IMR-90 (cell line): ENCODE results near the gene CITED4. TPM values are rescaled to one million over a fixed set of nuclear protein-coding genes. Genes with fewer than 3 reads are reported as not detected.

Experiments used
- ATAC-seq: fragments of 200-7000 bp; cut with Tn5 transposase; 2 replicates; pipeline ENCODE4 v1.9.1; 2020; ENCODE audit warnings: low read depth, mild to moderate bottlenecking, moderate library complexity
- BruUV-seq: library from RNA; stranded (reverse); fragments of 400-500 nt; replicated peaks from 2 replicates; lab custom pipeline; 2021; lab: Mats Ljungman, UMichigan
- CTCF ChIA-PET: fragments of 300-600 bp; formaldehyde crosslinking; extraction: SDS; loops from one replicate; lab custom pipeline; 2021; ENCODE audit warnings: antibody characterized with exemption; lab: Yijun Ruan, JAX
- POLR2A ChIA-PET: fragments of 300-600 bp; sonication (Branson Sonifier 250); formaldehyde crosslinking; loops from one replicate; lab custom pipeline; 2022; ENCODE audit warnings: antibody characterized with exemption; ENCODE audit not compliant: unreplicated experiment; lab: Charles Lee
- DNase-seq: peaks from one replicate; pipeline ENCODE4 v3.0.0; 2013
- H2AFZ ChIP-seq: replicated peaks from 2 replicates; pipeline ENCODE3; 2013; ENCODE audit warnings: low read length, mild to moderate bottlenecking; ENCODE audit not compliant: poor library complexity
- H2AK5ac ChIP-seq: 2 replicates; pipeline ENCODE4 v1.6.1; 2013; ENCODE audit warnings: low read depth, low read length, inconsistent platforms
- H2AK9ac ChIP-seq: replicated peaks from 2 replicates; pipeline ENCODE3; 2013; ENCODE audit warnings: mild to moderate bottlenecking, low read depth, low read length, moderate library complexity; ENCODE audit not compliant: poor library complexity
- H2BK120ac ChIP-seq: 2 replicates; pipeline ENCODE4 v1.6.1; 2013; ENCODE audit warnings: low read depth, low read length, inconsistent platforms
- H2BK15ac ChIP-seq: 3 replicates; pipeline ENCODE4 v1.6.1; 2013; ENCODE audit warnings: low read depth, low read length, inconsistent platforms
- H2BK20ac ChIP-seq: 2 replicates; pipeline ENCODE4 v1.6.1; 2013; ENCODE audit warnings: low read depth, mild to moderate bottlenecking, inconsistent platforms, low read length, moderate library complexity
- H2BK5ac ChIP-seq: 2 replicates; pipeline ENCODE4 v1.6.1; 2013; ENCODE audit warnings: mild to moderate bottlenecking, low read depth, low read length, inconsistent platforms; ENCODE audit not compliant: poor library complexity, severe bottlenecking
- H3K14ac ChIP-seq: replicated peaks from 2 replicates; pipeline ENCODE4 v1.6.1; 2013; ENCODE audit warnings: low read depth, low read length, inconsistent platforms
- H3K18ac ChIP-seq: 2 replicates; pipeline ENCODE4 v1.6.1; 2013; ENCODE audit warnings: low read depth, low read length, control low read depth
- H3K23ac ChIP-seq: 2 replicates; pipeline ENCODE4 v1.6.1; 2013; ENCODE audit warnings: low read depth, low read length, inconsistent platforms
- H3K27ac ChIP-seq: 2 replicates; pipeline ENCODE4 v1.5.1; 2013; ENCODE audit warnings: mild to moderate bottlenecking, control low read depth, low read length; ENCODE audit not compliant: insufficient read depth
- H3K27me3 ChIP-seq: 2 replicates; pipeline ENCODE4 v1.6.1; 2013; ENCODE audit warnings: low read length; ENCODE audit not compliant: control insufficient read depth, insufficient read depth
- H3K36me3 ChIP-seq: 2 replicates; pipeline ENCODE4 v1.6.1; 2013; ENCODE audit warnings: low read length, mixed read lengths; ENCODE audit not compliant: control insufficient read depth, insufficient read depth
- H3K4ac ChIP-seq: 2 replicates; pipeline ENCODE4 v1.6.1; 2013; ENCODE audit warnings: low read depth, low read length, inconsistent platforms
- H3K4me1 ChIP-seq: 2 replicates; pipeline ENCODE4 v1.6.1; 2013; ENCODE audit warnings: low read length, mixed read lengths; ENCODE audit not compliant: control insufficient read depth, insufficient read depth
- H3K4me2 ChIP-seq: 2 replicates; pipeline ENCODE4 v1.6.1; 2013; ENCODE audit warnings: low read depth, mild to moderate bottlenecking, control low read depth, low read length, moderate library complexity
- H3K4me3 ChIP-seq: 2 replicates; pipeline ENCODE4 v1.5.1; 2013; ENCODE audit warnings: low read depth, mild to moderate bottlenecking, control low read depth, low read length, moderate library complexity; ENCODE audit not compliant: insufficient read depth
- H3K56ac ChIP-seq: 2 replicates; pipeline ENCODE4 v1.6.1; 2013; ENCODE audit warnings: low read length, inconsistent platforms; ENCODE audit not compliant: insufficient read depth; ENCODE audit errors: extremely low read depth
- H3K79me1 ChIP-seq, 2 experiments: 2 replicates each; pipeline ENCODE4 v1.6.1; 2013; ENCODE audit warnings: low read length in 2 of 2, inconsistent platforms in 1 of 2, low read depth in 1 of 2
- H3K9ac ChIP-seq: 2 replicates; pipeline ENCODE4 v1.6.1; 2013; ENCODE audit warnings: low read depth, low read length, control low read depth
- H3K9me1 ChIP-seq: 2 replicates; pipeline ENCODE4 v1.6.1; 2013; ENCODE audit warnings: low read length, inconsistent platforms; ENCODE audit not compliant: insufficient read depth
- H3K9me3 ChIP-seq: 2 replicates; pipeline ENCODE4 v1.6.1; 2013; ENCODE audit warnings: low read length; ENCODE audit not compliant: control insufficient read depth, insufficient read depth
- H4K20me1 ChIP-seq: 2 replicates; pipeline ENCODE4 v1.6.1; 2013; ENCODE audit warnings: low read length, inconsistent platforms; ENCODE audit not compliant: insufficient read depth
- H4K5ac ChIP-seq: 2 replicates; pipeline ENCODE4 v1.6.1; 2013; ENCODE audit warnings: mild to moderate bottlenecking, low read depth, low read length, control low read depth
- H4K8ac ChIP-seq, 2 experiments: 2 replicates each; pipeline ENCODE4 v1.6.1; 2013; ENCODE audit warnings: low read depth in 2 of 2, low read length in 2 of 2, control low read depth in 1 of 2, inconsistent platforms in 1 of 2
- H4K91ac ChIP-seq: 2 replicates; pipeline ENCODE4 v1.6.1; 2013; ENCODE audit warnings: low read depth, low read length, inconsistent platforms; ENCODE audit not compliant: insufficient read depth
- BHLHE40 ChIP-seq: fragments of 150-350 bp; IDR thresholded peaks from 2 replicates; pipeline ENCODE4 v1.6.1; 2016; ENCODE audit warnings: mild to moderate bottlenecking, low read depth, low read length
- CEBPB ChIP-seq: IDR thresholded peaks from 2 replicates; pipeline ENCODE4 v1.6.1; 2012; ENCODE audit warnings: low read depth, low read length, improper control_type of control experiment
- CHD1 ChIP-seq: IDR thresholded peaks from 2 replicates; pipeline ENCODE4 v1.6.1; 2012; ENCODE audit warnings: low read depth, low read length, improper control_type of control experiment
- FOS ChIP-seq: fragments of 150-350 bp; IDR thresholded peaks from 2 replicates; pipeline ENCODE4 v1.6.1; 2016; ENCODE audit warnings: low read depth, low read length
- MAFK ChIP-seq: IDR thresholded peaks from 2 replicates; pipeline ENCODE4 v1.6.1; 2012; ENCODE audit warnings: low read depth, low read length, improper control_type of control experiment
- MAZ ChIP-seq: IDR thresholded peaks from 2 replicates; pipeline ENCODE4 v1.6.1; 2012; ENCODE audit warnings: low read depth, mild to moderate bottlenecking, low read length, improper control_type of control experiment, moderate library complexity, borderline replicate concordance
- MXI1 ChIP-seq: IDR thresholded peaks from 2 replicates; pipeline ENCODE4 v1.6.1; 2012; ENCODE audit warnings: low read depth, mild to moderate bottlenecking, low read length, moderate library complexity, borderline replicate concordance
- NFE2L2 ChIP-seq: fragments of 150-350 bp; IDR thresholded peaks from 2 replicates; pipeline ENCODE4 v1.6.1; 2016; ENCODE audit warnings: low read depth, mild to moderate bottlenecking, low read length
- POLR2A ChIP-seq: IDR thresholded peaks from 2 replicates; pipeline ENCODE4 v1.6.1; 2012; ENCODE audit warnings: mild to moderate bottlenecking, low read depth, low read length
- RAD21 ChIP-seq: IDR thresholded peaks from 2 replicates; pipeline ENCODE4 v1.6.1; 2012; ENCODE audit warnings: low read length, improper control_type of control experiment
- RCOR1 ChIP-seq: IDR thresholded peaks from 2 replicates; pipeline ENCODE4 v1.6.1; 2012; ENCODE audit warnings: mild to moderate bottlenecking, low read length, improper control_type of control experiment; ENCODE audit not compliant: insufficient replicate concordance
- RFX5 ChIP-seq: IDR thresholded peaks from 2 replicates; pipeline ENCODE4 v1.8.0; 2012; ENCODE audit warnings: low read depth, mild to moderate bottlenecking, low read length, moderate library complexity
- SMC3 ChIP-seq: fragments of 150-350 bp; IDR thresholded peaks from 2 replicates; pipeline ENCODE4 v1.6.1; 2016; ENCODE audit warnings: low read depth, mild to moderate bottlenecking, antibody characterized with exemption, low read length, moderate library complexity
- WGBS, 2 experiments: methylation state at CpG; one replicate each; pipeline versions ENCODE4 v1.1.5 to v1.1.7; 2013; ENCODE audit warnings: missing lambda C conversion rate in 2 of 2; ENCODE audit not compliant: insufficient read length in 1 of 2; ENCODE audit errors: extremely low coverage in 2 of 2; 5-methylcytosine and 5-hydroxymethylcytosine counted together
- dilution Hi-C: fragments of 300-500 bp; cut with HindIII; formaldehyde crosslinking; loops from one replicate; pipeline ENCODE4 v1.14.3; 2018; ENCODE audit warnings: low sequenced_read_pairs; ENCODE audit not compliant: unreplicated experiment
- in situ Hi-C: fragments of 300-500 bp; cut with MboI; formaldehyde crosslinking; loops from 3 replicates; pipeline ENCODE4 v1.14.3; 2019; ENCODE audit warnings: low sequenced_read_pairs, inconsistent platforms, mixed read lengths
- intact Hi-C: fragments of 100-400 bp; cut with micrococcal nuclease; formaldehyde crosslinking; loops from 2 replicates; pipeline ENCODE4 v1.10.0; 2022
- polyA plus RNA-seq, 3 experiments: library from polyadenylated mRNA; depleted of rRNA; stranded (reverse); fragments of >200 nt; gene quantifications; 2 replicates each; pipeline ENCODE4 v1.2.3, GENCODE V29; 2012; ENCODE audit warnings: low replicate concordance in 1 of 3
- total RNA-seq: library from RNA; depleted of rRNA; stranded (reverse); fragments of >200 nt; gene quantifications from 2 replicates; pipeline ENCODE4 v1.2.3, GENCODE V29; 2012
- TF ChIP-seq, protein P1 (sequence below): fragments of 150-350 bp; IDR thresholded peaks from 2 replicates; pipeline ENCODE4 v1.6.1; 2016; ENCODE audit warnings: low read depth, mild to moderate bottlenecking, low read length, moderate library complexity, borderline replicate concordance
- TF ChIP-seq, protein P2 (sequence below): fragments of 150-350 bp; IDR thresholded peaks from 2 replicates; pipeline ENCODE4 v1.6.1; 2017; ENCODE audit warnings: mild to moderate bottlenecking, antibody characterized with exemption, low read length, low read depth
- TF ChIP-seq, protein P3 (sequence below): conservative IDR thresholded peaks from 2 replicates; pipeline ENCODE4 v1.5.1; 2012; ENCODE audit warnings: mild to moderate bottlenecking, low read depth, low read length, improper control_type of control experiment

The CITED4 gene
- total and polyA plus RNA-seq, 2 of the 4 experiments (the other 2 are of a cell fraction): under 0.01 to 1.6 TPM

DNA sequence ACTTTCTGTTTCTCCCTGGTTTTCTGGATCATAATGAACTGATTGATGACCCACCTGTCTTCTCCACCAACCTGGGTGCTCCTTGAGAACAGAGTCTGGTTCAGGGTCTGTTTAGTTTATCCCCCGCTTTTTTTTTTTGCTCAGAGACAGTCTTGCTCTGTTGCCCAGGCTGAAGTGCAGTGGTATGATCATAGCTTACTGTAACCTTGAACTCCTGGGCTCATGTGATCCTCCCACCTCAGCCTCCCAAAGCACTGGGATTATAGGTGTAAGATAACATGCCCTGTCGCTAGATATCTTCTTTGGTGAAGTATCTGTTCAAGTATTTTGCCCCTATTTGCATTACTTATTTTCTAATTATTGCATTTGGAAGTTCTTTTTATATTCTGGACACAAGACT lies 30.2 kb upstream of the CITED4 start:
- TF ChIP-seq MAFK (no peak), POLR2A (no peak), RFX5 (no peak), CEBPB (no peak), NFE2L2 (no peak), CHD1 (no peak), MAZ (no peak), BHLHE40 (no peak), MXI1 (no peak), FOS (no peak), RCOR1 (no peak), SMC3 (no peak), RAD21 (no peak)
- TF ChIP-seq, protein P1, sequence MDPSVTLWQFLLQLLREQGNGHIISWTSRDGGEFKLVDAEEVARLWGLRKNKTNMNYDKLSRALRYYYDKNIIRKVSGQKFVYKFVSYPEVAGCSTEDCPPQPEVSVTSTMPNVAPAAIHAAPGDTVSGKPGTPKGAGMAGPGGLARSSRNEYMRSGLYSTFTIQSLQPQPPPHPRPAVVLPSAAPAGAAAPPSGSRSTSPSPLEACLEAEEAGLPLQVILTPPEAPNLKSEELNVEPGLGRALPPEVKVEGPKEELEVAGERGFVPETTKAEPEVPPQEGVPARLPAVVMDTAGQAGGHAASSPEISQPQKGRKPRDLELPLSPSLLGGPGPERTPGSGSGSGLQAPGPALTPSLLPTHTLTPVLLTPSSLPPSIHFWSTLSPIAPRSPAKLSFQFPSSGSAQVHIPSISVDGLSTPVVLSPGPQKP: no peak
- TF ChIP-seq, protein P2, sequence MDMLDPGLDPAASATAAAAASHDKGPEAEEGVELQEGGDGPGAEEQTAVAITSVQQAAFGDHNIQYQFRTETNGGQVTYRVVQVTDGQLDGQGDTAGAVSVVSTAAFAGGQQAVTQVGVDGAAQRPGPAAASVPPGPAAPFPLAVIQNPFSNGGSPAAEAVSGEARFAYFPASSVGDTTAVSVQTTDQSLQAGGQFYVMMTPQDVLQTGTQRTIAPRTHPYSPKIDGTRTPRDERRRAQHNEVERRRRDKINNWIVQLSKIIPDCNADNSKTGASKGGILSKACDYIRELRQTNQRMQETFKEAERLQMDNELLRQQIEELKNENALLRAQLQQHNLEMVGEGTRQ: no peak
- TF ChIP-seq, protein P3, sequence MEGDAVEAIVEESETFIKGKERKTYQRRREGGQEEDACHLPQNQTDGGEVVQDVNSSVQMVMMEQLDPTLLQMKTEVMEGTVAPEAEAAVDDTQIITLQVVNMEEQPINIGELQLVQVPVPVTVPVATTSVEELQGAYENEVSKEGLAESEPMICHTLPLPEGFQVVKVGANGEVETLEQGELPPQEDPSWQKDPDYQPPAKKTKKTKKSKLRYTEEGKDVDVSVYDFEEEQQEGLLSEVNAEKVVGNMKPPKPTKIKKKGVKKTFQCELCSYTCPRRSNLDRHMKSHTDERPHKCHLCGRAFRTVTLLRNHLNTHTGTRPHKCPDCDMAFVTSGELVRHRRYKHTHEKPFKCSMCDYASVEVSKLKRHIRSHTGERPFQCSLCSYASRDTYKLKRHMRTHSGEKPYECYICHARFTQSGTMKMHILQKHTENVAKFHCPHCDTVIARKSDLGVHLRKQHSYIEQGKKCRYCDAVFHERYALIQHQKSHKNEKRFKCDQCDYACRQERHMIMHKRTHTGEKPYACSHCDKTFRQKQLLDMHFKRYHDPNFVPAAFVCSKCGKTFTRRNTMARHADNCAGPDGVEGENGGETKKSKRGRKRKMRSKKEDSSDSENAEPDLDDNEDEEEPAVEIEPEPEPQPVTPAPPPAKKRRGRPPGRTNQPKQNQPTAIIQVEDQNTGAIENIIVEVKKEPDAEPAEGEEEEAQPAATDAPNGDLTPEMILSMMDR: no peak
- Histone ChIP-seq H3K4me1 (no peaks in the 10 kb centered on the region), H3K79me1 (no peaks in the 10 kb centered on the region), H2BK120ac (no peak overlapping the region), H3K9me1 (no peaks in the 10 kb centered on the region), H2AFZ (no peak overlapping the region), H4K20me1 (no peaks in the 10 kb centered on the region), H3K27ac (no peak overlapping the region), H2BK20ac (no peak overlapping the region), H3K27me3 (peaks cover under 1% of the 10 kb centered on the region; the same call in 1 of the 2 replicates), H3K4ac (no peak overlapping the region), H3K9ac (no peak overlapping the region), H2BK15ac (no peak overlapping the region), H3K14ac (no peak overlapping the region), H4K5ac (no peak overlapping the region), H3K9me3 (peaks cover 11% of the 10 kb centered on the region), H2AK5ac (no peak overlapping the region), H3K4me2 (no peak overlapping the region), H3K18ac (no peak overlapping the region), H3K23ac (no peak overlapping the region), H4K91ac (no peak overlapping the region), H2AK9ac (no peak overlapping the region), H3K56ac (no peak overlapping the region; the same call in 1 of the 2 replicates), H2BK5ac (no peak overlapping the region), H3K36me3 (no peaks in the 10 kb centered on the region), H4K8ac (no peak overlapping the region), H3K4me3 (no peak overlapping the region)
- dilution Hi-C loops: no loop called here
- CTCF ChIA-PET: no interaction called here
- ATAC-seq (no peak), DNase-seq (no peak)
- POLR2A ChIA-PET: no interaction called here
- no CpG with 5 or more reads among the region's 2 CpGs for WGBS, 2 experiments
- no TSS peak for BruUV-seq
- in situ Hi-C loops: no loop called here
- intact Hi-C loops: no loop called here
